Esophagus squamous epithelium (tissue), 4 donors: ENCODE measurements around the gene ATRNL1.

ENCODE experiments used
- CTCF ChIP-seq, 6 experiments: fragments of 450-650 bp in 4 of 6; fragments of 200-600 bp in 2 of 6; sonication (generic) in 2 of 6; IDR thresholded peaks; one replicate each; pipeline ENCODE4 v1.5.1; 2016 to 2019; ENCODE audit warnings: antibody characterized with exemption in 6 of 6, mild to moderate bottlenecking in 4 of 6, moderate library complexity in 4 of 6
- POLR2A ChIP-seq, 4 donors: fragments of 450-650 bp; IDR thresholded peaks; one replicate each; pipeline ENCODE4 v1.6.1; 2017; ENCODE audit warnings: antibody characterized with exemption in 4 of 4, mild to moderate bottlenecking in 4 of 4, moderate library complexity in 3 of 4

GRCh38 chr10:115935731-115936130 is 842.6 kb downstream of the ATRNL1 start:
- TF ChIP-seq CTCF (IDR thresholded peaks at IDR 0.05) (no peak), POLR2A (IDR thresholded peaks at IDR 0.05) (no peak)
